Epidermal melanocyte (primary cell): ENCODE results near the gene OR7C1.
"Not testable (repeated sequence)": the region's sequence is repeated elsewhere in the genome, so short reads cannot be mapped to it uniquely, and the experiment has no call there.

Experiments
- DNase-seq: peaks from one replicate; pipeline ENCODE4 v3.0.0; 2011; ENCODE audit warnings: low spot score; ENCODE audit not compliant: insufficient read length

Gene OR7C1

DNA sequence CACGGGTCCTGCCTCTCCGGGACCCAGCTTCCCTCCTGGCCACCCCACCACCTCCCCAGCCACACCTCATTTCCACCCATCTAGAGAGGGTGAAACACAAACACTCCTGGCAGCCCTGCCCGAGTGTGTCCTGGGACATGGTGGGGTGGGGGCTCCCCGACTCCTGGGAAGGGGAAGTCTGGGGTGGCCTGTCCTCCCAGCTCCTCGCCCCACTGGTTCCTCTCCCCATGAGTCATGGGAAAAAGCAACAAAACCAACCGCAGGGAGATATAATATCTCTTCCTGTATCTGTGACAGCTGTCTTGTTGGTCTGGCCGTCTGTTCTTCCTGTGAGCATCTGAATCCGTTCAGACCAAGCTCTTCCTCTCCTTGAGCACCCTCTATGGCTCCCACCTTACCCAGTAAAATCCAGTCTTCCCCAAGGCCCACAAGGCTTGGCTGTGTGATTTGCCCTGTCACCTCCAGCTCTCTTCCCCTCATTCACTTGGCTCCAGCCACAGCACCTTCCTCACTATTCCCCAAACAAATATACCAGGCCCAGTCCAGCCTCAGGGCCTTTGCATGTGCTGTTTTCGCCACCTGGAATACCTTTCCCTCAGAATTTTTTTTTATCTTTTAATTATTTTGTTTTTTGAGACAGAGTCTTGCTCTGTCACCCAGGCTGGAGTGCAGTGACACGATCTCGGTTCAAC lies 49.7 kb downstream of the OR7C1 start:
- DNase-seq, result not testable (repeated sequence)

DNA sequence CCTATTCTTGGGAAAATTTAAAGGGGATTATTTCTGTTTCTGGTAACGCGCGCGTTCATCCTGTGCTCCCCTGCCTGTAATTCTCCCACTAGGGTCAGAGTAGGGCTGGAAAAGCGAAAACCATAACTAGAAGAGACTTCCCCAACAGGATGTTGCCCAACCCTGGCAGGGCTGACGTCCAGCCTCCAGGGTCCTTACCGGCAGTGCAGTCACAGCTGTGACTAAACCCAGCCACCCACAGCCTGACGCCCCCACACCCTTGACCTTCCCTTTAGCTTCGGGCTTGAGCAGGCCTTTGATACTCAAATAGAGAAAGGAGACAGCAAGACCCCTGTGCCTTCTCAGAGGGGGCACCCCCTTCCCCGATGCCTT lies 50.3 kb downstream of the OR7C1 start:
- DNase-seq, result not testable (repeated sequence)

DNA sequence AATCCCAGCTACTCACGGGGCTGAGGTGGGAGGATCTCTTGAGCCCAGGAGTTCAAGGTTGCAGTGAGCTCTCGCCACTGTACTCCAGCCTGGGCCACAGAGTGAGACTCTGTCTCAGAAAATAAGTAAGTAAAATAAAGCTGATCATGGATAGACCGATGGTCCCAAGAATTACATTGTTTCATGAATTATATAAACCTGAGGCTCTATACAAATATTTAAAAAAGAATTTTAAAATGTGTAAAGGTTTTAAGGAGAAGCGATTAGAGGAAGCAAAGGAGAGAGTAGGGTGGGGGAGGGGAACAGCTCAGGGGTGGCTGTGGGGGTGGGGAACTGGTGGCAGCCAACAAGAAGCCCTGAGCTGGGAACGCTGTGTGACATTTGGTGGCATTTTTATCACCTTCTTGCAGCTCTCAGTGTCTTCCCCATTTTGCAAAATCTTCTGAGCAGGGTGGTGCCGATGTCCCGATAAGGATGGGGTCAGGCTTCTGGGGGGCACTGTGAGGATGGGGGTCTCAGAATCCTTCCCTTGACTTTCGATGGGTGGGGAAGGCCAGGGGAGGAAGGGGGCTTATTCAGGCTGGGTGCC lies 51.5 kb downstream of the OR7C1 start:
- DNase-seq, result not testable (repeated sequence)

DNA sequence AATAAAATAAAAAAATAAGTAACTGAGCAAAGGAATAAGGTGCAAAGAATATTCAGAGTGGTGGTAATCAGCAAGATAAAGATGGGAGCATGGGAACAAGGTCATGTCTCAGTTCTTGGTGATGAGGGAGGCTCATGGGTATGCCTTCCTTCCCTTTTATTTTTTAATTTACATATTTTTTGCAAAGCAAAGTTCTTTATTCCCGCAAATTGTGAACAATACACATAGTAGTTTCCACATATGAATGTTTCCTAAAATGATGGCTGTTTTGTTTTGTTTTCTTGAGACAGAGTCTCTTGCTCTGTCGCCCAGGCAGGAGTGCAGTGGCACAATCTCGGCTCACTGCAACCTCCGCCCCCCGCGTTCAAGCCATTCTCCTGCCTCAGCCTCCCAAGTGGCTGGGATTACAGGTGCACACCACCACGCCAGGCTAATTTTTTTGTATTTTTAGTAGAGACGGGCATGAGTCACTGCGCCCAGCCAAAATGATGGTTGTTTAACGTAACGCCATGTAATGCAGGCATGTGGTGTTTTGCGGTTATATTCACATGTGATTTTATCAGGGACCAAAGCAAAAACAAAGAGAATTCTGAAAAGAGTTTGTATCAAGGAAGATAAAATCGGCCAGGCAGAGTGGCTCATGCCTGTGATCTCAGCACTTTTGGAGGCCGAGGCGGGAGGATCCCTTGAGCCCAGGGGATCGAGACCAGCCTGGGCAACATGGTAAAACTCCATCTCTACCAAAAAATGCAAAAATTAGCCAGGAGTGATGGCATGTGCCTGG lies 52.2 kb downstream of the OR7C1 start:
- DNase-seq, result no peak

DNA sequence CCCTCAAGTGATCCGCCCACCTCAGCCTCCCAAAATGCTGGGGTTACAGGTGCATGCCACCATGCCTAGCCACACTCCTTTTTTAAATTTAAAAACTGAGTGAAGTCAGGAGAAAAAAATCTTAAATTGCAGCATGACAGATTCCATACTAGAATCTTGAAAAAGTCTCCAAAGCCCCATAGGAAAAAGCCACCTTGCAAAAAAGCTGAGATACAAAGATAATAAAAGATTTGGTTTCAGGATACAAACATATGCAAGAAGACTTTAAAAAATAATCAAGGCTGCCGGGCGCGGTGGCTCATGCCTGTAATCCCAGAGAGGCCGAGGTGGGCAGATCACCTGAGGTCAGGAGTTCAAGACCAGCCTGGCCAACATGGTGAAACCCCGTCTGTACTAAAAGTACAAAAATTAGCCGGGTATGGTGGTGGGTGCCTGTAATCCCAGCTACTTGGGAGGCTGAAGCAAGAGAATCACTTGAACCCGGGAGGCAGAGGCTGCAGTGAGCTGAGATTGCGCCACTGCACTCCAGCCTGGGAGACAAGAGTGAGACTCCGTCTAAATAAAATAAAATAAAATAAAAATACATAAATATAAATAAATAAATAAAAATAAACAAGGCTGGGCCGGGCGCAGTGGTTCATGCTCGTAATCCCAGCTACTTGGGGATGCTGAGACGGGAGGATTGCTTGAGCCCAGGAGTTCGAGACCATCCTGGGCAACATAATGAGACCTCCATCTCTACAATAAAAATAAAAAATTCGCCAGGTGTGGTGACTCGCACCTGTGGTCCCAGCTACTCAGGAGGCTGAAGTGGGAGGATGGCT lies 53.1 kb downstream of the OR7C1 start:
- DNase-seq, result not testable (repeated sequence)

DNA sequence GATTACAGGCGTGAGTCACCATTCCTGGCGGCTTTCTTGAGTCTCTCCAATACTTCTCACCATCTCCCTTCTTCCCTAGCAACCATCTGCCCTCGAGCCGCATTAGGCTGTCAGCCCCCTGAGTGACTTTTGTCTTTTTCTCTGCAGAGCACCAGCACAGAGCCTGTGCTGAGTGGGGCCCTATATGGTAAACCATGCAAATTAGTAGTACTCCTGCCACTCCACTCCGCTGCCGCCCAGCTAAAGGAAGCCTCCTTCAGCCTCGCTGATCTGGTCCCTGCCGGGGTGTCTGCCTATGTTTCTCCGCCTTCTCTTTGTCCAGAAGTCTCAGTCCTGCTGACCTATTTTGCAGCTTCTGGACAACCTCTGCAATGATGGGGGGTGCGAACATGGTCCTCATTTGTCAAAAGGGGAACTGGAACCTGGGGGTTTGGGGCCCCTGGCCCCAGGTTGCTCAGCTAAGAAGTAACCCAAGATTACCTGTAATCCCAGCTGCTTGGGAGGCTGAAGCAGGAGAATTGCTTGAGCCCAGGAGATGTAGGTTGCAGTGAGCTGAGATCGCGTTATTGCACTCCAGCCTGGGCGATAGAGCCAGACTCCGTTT lies 54.3 kb downstream of the OR7C1 start:
- DNase-seq, result not testable (repeated sequence)

DNA sequence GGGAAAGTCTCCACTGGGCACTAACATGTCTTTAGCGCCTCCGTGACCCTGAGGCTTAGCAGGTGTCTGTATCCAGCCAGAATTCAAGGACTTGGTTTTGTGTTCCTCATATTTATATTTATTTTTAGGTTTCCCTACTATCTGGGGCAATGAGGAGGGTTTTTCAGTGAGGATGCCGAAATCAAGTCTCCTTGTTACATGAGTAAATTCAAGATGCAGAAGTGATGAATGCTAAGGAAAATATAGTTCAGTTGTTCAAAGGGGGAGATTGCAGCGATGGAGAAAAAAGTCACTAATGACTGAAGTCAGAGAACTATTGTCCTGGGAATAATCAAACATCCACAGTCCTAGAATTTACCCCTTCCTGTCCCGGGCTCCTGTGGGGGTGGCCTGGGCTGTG lies 55.8 kb downstream of the OR7C1 start:
- no peak for DNase-seq

DNA sequence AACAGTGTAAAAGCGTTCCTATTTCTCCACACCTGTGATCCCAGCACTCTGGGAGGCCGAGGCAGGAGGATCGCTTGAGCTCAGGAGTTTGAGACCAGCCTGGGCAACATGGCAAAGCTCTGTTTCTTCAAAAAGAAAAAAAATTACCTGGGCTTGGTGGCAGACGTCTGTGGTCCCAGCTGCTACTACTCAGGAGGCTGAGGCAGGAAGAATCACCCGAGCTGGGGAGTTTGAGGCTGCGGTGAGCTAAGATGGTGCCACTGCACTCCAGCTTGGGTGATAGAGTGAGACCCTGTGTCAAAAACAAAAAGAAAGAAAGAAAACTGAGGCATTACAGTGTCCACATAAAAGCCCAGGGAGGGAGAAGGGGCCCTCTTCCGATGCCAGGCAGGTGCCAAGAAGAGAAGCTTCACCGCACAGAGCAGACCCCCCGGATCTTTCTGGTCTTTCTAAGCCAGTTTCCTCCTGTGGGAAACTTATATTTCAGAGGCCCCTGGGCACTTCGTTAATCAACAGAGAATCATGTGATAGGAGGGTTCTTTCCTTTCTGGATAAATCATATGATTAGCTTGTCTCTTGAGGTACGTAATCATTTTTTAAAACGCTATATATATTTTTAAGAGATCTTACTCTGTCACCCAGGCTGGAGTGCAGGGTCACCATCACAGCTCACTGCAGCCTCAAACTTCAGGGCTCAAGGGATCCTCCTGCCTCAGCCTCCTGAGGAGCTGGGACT lies 56.7 kb downstream of the OR7C1 start, which contains the start of gene ADGRE2:
Gene ADGRE2 (minus strand): TSS at position 451 of the 736 bp plus-strand sequence. CDS start 1,804 bp downstream, outside the sequence.
- not testable (repeated sequence) for DNase-seq

DNA sequence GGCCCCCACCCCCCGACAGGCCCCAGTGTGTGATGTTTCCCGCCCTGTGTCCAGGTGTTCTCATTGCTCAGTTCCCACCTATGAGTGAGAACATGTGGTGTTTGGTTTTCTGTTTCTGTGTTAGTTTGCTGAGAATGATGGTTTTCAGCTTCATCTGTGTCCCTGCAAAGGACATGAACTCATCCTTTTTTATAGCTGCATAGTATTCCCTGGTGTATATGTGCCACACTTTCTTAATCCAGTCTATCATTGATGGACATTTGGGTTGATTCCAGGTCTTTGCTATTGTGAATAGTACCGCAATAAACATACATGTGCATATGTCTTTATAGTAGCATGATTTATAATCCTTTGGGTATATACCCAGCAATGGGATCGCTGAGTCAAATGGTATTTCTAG lies 57.3 kb downstream of the OR7C1 start:
- DNase-seq, result not testable (repeated sequence)

DNA sequence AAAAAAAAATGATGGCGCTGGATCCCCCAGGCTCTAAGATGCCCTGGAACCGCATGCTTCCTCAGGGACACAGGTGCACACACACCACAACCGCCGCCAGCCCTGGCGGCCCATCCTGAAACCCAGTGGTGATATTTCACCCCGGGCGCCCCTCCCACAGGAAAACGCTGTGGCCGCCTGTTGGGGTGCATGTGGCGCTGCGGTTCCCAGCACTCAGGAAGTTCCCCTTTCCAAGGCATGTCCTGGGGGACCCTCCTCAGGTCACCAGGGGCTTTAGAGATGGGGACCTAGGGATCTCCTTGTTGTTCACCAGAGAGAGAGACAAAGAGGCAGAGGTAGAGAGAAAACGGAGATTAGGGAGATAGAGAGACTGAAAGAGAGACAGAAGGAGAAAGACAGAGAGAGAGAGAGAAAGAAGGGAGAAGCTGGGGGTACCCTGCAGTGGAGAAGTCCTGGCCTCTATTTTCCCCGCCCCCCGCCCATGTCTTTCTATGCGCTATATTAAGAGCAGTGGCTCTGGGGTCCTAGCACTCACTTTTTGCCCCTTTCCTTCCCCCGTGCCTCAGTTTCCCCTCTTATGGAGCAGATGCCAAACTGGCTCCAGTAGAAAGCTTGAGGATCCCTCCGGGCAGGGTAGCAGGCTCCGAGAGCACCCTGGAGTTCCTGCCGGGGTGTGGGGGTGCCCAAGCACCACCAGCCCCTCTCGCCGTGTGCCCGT lies 59.0 kb downstream of the OR7C1 start:
- DNase-seq, result no peak

DNA sequence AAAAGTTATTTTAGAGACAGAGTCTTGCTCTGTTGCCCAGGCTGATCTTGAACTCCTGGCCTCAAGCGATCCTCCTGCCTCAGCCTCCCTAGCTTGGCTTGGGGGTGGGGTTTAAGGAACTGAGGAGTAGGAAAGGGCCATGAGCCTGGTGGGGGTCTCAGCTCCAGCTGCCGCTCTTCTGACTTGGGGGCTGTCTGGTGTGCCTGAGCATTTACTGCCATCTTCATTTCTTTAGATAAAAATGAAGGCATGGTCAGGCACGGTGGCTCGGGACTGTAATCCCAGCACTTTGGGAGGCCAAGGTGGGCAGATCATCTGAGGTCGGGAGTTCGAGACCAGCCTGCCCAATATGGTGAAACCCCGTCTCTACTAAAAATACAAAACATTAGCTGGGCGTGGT lies 59.7 kb downstream of the OR7C1 start:
- not testable (repeated sequence) for DNase-seq

DNA sequence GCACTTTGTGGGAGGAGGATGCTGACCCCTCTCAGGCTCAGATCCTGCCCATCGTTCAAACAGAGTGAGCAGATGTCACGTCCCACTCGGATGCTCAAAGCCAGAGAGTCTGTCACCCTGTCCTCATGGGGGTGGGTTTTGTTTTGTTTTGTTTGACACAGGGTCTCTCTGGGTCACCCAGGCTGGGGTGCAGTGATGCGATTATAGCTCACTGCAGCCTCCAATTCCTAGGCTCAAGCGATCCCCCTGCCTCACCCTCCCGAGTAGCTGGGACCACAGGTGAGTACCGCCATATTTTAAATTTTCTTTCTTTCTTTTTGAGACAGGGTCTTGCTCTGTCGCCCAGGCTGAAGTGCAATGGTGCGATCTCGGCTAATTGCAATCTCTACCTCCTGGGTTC lies 60.6 kb downstream of the OR7C1 start:
- DNase-seq, result no peak

DNA sequence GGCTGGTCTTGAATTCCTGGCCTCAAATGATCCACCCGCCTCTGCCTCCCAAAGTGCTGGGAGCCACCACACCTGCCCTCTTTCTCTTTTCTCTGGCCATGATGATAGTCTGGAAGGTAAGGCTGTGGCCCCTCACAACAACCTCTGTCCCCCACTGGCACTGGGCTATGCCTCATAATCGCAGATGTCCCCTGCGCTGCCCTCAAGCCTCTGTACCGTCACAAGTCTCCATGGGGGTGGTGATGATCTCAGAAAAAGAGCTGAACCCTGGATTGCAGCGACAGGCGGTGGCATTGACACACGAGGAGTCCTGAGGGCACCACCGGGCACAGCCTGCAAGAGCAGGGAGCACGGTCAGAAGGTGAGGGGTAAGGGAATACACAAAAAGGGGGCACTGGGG lies 61.3 kb downstream of the OR7C1 start:
- not testable (repeated sequence) for DNase-seq

DNA sequence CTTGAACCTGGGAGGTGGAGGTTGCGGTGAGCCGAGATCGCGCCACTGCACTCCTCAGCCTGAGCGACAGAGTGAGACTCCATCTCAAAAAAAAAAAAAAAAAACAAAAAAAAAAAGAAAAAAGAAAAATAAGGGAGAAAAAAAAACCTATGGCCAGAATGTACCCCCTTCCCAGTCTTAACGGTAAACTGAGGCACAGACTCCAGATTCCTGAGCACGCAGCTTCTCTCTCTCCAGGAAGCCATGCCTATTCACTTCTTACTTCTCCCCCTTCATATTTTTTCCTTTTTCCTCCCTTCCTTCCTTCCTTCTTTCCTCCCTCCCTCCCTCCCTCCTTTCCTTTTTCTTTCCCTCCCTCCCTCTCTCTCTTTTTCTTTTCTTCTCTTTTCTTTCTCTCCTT lies 62.0 kb downstream of the OR7C1 start:
- DNase-seq, result no peak

DNA sequence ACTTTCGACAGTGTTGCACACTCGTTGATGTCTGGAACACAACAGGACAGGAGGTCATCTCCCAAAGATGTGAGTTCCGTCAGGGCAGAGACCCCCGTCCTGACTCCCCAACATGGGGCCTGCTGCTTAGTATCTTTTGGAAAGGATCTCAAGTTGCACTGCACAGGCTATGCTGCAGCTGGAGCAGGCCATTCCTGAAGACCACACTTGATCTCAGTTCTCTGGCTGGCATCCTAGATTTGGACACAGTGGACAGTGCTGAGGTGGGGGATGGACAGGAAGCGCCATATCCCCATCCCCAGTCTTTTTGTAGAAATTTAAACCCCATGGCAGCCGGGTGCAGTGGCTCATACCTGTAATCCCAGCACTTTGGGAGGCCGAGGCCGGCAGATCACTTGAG lies 62.5 kb downstream of the OR7C1 start:
- no peak for DNase-seq

DNA sequence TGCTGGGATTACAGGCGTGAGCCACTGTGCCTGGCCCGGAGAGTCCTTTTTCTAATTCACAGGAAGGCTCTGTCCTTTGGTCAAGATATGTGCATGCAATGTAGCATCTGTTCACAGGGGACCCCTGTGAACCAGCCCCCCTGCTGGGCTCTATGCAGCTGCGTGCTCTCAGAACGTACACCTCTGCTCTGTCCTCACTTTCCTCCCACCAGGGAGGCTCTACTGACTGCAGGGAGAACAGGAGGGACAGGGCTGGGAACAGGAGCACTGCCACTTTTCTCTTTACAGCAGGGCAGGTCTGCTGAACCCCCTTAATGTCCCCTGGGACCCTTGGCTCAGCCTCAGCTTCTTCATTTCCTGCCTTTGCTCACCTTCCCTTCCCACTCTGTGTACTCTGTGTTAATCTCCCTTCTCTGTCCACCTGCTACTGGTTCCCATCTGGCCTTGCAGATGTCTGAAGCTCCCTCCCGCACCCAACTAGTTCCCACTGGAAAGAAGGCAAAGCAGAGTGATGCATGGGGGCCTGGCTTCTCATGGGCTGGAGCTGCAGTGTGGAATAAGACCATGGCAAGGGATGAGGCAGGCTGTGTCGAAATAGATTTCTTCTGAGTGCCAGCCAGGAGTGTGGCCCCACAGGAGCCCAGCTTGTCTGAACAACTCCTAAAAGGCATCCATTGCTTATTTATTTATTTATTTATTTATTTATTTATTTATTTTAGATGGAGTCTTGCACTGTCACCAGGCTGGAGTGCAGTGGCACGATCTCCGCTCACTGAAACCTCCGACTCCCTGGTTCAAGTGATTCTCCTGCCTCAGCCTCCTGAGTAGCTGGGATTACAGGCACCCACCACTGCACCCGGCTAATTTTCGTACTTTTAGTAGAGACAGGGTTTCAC lies 63.8 kb downstream of the OR7C1 start:
- DNase-seq, result no peak

DNA sequence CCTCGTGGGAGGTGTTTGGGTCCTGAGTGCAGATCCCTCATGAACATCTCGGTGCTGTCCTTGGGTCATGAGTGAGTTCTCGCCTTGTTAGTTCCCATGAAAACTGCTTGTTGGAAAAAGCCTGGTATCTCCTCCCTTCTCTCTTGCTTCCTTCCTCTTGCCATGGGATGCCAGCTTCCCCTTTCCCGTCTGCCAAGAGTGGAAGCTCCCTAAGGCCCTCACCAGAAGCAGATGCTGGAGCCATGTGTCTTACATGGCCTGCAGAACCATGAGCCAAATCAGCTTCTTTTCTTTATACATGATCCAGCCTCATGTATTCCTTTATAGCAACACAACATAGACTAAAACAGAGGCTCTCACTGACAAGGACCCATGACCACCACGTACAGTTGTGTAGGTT lies 64.8 kb downstream of the OR7C1 start:
- no peak for DNase-seq

DNA sequence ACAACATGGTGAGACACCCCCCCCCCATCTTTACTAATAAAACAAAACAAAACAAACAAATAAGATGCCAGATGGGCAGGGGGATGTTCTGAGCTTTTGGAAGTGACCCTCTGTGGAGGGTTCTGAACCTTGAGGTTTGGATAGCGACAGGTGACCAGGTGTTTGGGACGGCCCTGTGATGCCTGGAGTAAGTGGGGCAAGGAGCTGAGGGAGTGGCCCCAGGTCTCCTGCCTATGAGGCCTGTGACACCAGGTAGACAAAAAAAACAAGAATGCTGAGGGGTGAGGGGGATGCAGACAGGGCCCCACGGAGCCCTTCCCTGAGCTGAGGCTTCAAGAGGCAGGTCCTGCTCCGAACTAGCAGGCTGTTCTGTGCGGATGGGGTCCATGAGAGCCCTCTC lies 65.8 kb downstream of the OR7C1 start:
- no peak for DNase-seq

DNA sequence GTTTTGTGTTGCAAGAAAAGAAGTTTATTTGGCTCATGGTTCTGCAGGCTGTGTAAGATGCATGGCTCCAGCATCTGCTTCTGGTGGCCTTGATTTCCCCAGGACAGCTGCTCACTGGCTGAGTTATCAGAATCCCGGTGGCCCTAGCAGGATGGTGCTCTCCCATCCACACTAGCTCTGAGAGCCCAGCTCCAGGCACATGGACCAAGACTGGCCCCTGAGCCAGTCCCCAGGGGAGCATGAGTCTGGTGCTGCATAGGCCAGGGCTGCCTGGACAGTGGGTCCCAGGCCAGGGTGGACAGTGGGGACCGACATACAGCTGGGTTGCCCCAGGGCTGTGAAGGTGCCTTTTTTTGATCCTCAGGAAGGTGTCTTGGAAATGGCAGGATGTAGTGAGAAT lies 67.0 kb downstream of the OR7C1 start:
- no peak for DNase-seq
